Measurements from ENCODE around the gene INHBC.
"Not testable (repeated sequence)": the region's sequence is repeated elsewhere in the genome, so short reads cannot be mapped to it uniquely, and the experiment has no call there.

Gene INHBC

DNA sequence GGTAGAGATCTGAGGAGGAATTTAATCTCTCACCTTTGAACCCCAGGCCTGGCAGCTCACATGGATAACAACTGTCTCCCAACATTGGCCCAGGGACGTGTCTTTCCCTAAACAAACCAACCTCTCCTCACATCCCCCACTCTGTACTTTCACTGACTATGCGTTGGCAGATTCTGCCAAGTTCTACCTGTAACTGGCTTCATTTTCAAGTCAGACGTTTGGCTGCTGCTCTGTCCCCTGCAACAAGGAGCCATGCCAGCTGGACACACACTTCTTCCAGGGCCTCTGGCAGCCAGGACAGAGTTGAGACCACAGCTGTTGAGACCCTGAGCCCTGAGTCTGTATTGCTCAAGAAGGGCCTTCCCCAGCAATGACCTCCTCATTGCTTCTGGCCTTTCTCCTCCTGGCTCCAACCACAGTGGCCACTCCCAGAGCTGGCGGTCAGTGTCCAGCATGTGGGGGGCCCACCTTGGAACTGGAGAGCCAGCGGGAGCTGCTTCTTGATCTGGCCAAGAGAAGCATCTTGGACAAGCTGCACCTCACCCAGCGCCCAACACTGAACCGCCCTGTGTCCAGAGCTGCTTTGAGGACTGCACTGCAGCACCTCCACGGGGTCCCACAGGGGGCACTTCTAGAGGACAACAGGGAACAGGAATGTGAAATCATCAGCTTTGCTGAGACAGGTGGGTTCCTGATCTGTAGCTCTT lies at the start of gene INHBC:
TSS of gene INHBC (plus strand) at position 268 of the 707 bp plus-strand sequence. CDS start at position 371, 103 bp downstream.
- DNase-seq, result no peak

- no peak for DNase-seq
Observed at GRCh38 chr12:57385586-57385985, 49.0 kb upstream of the INHBC start.

- DNase-seq, result no peak
Observed at GRCh38 chr12:57386187-57386720, 48.3 kb upstream of the INHBC start.

GRCh38 chr12:57388425-57388824 lies 46.2 kb upstream of the INHBC start:
- DNase-seq, result no peak

DNA sequence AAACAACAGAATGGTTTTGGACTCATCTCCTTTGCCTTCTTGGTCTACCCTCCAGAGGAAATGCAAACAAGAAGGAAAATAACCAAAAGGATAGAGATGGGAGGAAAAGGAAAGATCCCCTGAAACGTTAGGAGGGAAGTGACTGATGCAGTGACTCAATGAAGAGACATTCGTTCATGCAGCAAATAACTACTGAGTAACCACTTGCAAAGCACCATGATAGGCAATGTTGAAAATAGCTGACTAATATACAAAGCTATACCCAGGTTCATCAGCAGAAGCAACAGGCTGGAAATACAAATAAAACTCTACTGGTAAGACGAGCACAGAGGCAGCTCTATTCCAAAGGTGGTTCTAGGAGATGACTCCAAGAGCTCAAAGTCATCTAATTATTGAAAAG lies 45.6 kb upstream of the INHBC start:
- no peak for DNase-seq

GRCh38 chr12:57390174-57390573 lies 44.4 kb upstream of the INHBC start:
- DNase-seq, result no peak

- DNase-seq, result no peak
Observed at GRCh38 chr12:57395121-57395520, 39.5 kb upstream of the INHBC start.

- no peak for DNase-seq
Observed at GRCh38 chr12:57397441-57397840, 37.1 kb upstream of the INHBC start.

GRCh38 chr12:57399718-57400463 lies 34.7 kb upstream of the INHBC start:
- DNase-seq, result not testable (repeated sequence)

DNA sequence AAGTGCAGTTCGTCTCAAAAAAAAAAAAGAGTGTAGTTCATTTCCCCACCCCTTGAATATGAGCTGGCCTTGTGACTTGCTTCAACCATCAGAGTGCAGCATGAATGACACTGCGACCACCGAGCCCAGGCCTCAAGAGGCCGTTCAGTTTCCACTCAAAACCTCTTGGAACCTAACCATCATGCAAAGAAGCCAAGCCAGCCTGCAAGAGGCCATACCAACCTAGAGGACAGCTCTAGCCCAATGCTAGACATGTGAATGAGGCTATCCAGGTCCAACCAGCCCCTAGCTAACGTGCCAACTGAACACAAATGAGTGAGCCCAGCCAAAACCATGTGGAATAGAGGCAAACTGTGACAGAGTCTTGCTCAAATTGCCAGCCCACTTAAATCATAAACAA lies 33.4 kb upstream of the INHBC start:
- no peak for DNase-seq

DNA sequence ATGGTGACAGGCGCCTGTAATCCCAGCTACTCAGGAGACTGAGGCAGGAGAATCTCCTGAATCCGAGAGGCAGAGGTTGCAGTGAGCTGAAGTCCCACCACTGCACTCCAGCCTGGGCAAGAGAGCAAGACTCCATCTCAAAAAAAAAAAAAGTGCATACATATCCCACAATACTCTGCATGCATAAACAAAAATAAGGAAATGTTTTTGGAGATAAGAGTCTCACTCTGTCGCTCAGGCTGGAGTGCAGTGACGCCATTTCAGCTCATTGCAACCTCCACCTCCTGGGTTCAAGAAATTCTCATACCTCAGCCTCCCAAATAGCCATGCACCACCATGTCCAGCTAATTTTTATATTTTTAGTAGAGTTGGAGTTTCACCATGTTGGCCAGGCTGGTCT lies 32.4 kb upstream of the INHBC start:
- not testable (repeated sequence) for DNase-seq

GRCh38 chr12:57404966-57405640 lies 29.5 kb upstream of the INHBC start:
- no peak for DNase-seq

- DNase-seq, result no peak
Observed at GRCh38 chr12:57410534-57410933, 24.1 kb upstream of the INHBC start.

DNA sequence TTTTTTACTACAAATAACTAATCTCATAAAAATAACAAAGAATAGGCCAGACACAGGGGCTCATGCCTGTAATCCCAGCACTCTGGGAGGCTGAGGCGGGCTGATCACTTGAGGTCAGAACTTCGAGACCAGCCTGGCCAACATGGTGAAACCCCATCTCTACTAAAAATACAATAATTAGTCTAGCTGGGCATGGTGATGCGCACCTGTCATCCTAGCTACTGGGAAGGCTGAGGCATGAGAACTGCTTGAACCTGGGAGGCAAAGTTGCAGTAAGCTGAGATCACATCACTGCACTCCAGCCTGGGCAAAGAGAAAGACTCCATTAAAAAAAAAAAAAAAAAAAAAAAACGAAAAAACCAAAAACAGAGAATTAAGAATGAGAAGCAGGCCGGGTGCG lies 20.4 kb upstream of the INHBC start:
- DNase-seq, result not testable (repeated sequence)

DNA sequence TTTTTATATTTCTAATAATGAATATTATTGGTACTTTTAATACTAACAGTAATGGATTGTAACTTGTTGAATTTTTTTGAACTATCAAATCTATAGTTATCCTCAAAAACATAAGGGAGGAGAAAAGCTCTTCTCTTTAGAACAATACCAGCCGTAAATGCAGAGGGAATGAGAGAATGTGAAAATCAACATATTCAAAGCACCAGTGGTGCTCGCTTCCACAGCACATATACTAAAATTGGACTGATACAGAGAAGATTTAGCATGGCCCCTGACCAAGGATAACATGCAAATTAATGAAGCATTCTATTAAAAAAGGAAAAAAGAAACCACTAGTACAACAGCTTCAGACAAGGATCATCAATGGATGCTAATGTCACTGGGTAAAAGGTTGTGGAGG lies 19.5 kb upstream of the INHBC start:
- DNase-seq, result no peak

DNA sequence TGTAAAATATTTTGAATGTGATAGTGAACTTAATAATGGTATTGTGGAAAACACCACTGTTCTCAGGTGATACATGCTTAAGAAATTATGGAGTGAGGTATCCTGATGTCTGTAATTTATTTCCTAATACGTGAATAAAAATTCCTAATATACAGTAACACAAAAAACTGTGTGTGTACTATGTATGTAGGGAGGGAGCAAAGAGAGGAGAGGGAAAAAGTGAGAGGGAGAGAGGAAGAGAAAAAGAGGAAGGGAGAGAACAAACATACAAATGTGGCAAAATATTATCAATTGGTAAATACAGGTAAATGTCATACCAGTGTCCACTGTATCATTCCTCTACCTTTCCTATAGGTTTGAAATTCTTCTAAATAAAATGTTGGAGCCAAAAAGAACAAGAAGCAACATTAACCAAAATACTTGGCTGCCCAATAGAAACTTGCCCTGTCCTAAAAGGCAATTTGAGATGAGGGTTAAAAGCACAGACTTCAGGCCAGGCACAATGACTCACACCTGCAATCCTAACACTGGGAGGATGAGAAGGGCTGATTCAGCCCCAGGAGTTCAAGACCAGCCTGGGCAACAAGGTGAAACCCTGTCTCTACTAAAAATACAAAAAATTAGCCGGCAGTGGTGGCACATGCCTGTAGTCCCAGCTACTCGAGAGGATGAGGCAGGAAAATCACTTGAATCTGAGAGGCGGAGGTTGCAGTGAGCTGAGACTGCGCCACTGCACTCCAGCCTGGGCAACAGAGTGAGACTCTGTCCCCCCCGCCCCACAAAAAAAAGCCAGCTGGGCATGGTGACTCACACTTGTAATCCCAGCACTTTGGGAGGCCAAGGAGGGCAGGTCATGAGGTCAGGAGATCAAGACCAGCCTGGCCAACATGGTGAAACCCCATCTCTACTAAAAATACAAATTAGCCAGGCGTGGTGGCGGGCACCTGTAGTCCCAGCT lies 18.3 kb upstream of the INHBC start:
- DNase-seq, result no peak

- no peak for DNase-seq
Observed at GRCh38 chr12:57418255-57418654, 16.3 kb upstream of the INHBC start.

DNA sequence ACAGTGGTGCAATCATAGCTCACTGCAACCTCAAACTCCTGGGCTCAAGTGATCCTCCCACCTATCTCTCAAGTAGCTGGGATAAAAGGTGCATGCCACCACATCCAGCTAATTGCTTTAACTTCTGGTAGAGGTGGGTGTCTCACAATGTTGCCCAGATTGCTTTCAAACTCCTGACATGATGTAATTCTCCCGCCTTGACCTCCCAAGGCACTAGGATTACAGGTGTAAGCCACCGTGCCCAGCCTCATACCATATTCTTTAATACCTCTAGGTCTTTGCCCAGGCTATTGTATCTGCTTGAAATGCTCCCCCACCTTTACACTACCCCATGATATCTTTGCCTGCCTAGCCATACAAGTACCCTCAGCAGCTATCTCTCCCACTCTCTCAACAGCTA lies 15.1 kb upstream of the INHBC start:
- no peak for DNase-seq

DNA sequence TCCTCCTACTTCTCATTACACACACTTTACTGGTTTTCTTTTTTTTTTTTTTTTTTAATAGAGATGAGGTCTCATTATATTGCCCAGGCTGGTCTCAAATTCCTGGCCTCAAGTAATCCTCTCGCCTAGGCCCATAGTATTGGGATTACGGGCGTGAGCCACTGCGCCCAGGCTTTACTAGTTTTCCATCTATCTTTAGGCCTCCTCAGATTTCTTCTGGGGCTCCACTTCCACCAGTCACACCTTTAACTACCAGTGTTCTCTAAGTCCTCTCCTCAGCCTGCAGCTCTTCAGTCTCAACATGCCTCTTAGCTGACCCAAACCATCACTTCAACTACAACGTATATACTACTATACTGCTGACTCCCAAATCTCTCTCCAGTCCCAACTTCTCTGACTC lies 14.1 kb upstream of the INHBC start:
- DNase-seq, result no peak

DNA sequence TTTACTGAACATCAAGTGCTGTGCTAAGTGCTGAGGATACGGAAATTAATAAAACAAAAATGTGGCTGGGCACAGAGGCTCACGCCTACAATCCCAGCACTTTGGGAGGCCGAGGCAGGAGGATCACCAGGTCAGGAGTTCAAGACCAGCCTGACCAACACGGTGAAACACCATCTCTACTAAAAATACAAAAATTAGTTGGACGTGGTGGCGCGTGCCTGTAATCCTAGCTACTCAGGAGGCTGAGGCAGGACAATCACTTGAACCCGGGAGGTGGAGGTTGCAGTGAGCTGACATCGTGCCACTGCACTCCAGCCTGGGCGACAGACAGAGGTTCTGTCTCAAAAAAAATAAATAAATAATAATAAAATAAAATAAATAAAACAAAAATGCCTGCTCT lies 7.6 kb upstream of the INHBC start:
- not testable (repeated sequence) for DNase-seq

DNA sequence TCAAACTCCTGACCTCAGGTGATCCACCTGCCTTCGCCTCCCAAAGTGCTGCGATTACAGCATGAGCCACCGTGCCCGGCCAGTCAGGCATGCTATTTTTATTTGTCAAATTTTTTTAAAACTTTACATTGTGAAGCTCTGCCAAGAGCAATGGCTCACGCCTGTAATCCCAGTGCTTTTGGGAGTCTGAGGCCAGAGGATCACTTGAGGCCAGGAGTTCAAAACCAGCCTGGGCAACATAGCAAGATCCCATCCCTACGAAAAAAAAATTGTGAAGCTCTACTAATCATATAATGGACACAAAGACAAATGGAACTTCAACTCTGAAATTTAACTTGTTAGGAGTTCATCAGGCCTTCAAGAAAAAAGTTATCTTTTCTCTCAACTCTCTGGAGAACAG lies 5.6 kb upstream of the INHBC start:
- no peak for DNase-seq

DNA sequence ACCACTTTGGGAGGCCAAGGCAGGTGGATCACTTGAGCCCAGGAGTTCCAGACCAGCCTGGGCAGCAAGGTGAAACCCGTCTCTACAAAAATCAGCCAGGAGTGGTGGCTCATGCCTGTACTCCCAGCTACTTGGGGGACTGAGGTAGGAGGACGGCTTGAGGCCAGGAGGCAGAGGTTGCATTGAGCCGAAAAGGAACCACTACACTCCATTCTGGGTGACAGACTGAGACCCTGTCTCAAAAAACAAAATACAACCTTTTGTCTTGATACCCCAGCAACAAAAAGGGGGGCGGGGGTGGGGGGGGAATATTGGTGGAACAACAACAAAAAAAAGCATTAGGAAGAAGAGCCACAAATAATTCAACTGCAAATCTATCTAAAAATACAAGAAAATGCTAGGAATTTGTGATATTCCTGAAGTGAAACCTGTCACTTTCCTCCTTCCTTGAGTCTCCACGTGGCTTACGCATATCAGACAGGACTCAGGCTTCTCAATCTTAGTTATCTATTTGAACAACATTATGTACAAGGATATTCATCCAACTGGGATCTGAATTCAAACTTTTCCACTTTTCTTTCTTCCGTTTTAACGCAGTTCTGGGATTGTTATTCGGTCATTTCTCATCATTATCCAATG lies 5.0 kb upstream of the INHBC start:
- DNase-seq, result no peak

All from activated naive CD4-positive, alpha-beta T cell (primary cell).